Amygdala (tissue), 56 donors: Measurements from ENCODE around the gene PLXNA4.
A peak's percentile ranks its signal among the peaks of the same experiment; 100 is the strongest.
"Not testable (repeated sequence)": the region's sequence is repeated elsewhere in the genome, so short reads cannot be mapped to it uniquely, and the experiment has no call there.

ENCODE experiments used
- DNase-seq, 56 donors: peaks; one replicate each; lab custom pipeline; 2025; lab: John Stamatoyannopoulos, UW

Gene PLXNA4

GRCh38 chr7:132575982-132576720, at the start of gene PLXNA4:
Gene PLXNA4 (minus strand): TSS chr7:132576470. CDS start chr7:132508693, 67,777 bp downstream.
- peak in 11 of 56 donors; percentile 4 to 44 (median 15) for DNase-seq

GRCh38 chr7:132625651-132626050, 49.4 kb upstream of the PLXNA4 start:
- no peak for DNase-seq

- no peak for DNase-seq
Observed at GRCh38 chr7:132622081-132622480, 45.8 kb upstream of the PLXNA4 start.

- no peak for DNase-seq
Observed at GRCh38 chr7:132619967-132620366, 43.7 kb upstream of the PLXNA4 start.

GRCh38 chr7:132618956-132619305, 42.7 kb upstream of the PLXNA4 start:
- DNase-seq: no peak

GRCh38 chr7:132618271-132618955, 42.1 kb upstream of the PLXNA4 start:
- DNase-seq: no peak

- peak in 19 of 56 donors; percentile 3 to 25 (median 10) for DNase-seq
Observed at GRCh38 chr7:132614428-132615318, 38.4 kb upstream of the PLXNA4 start.

- DNase-seq: no peak
Observed at GRCh38 chr7:132613737-132614136, 37.5 kb upstream of the PLXNA4 start.

- no peak for DNase-seq
Observed at GRCh38 chr7:132610995-132611394, 34.7 kb upstream of the PLXNA4 start.

GRCh38 chr7:132609906-132610520, 33.7 kb upstream of the PLXNA4 start:
- DNase-seq: peak in 1 of 56 donors; percentile 4

- no peak for DNase-seq
Observed at GRCh38 chr7:132609222-132609621, 33.0 kb upstream of the PLXNA4 start.

GRCh38 chr7:132608523-132608922, 32.3 kb upstream of the PLXNA4 start:
- peak in 1 of 56 donors; percentile 19 for DNase-seq

- no peak for DNase-seq
Observed at GRCh38 chr7:132607656-132608055, 31.4 kb upstream of the PLXNA4 start.

GRCh38 chr7:132604121-132604520, 27.9 kb upstream of the PLXNA4 start:
- DNase-seq: no peak

GRCh38 chr7:132603220-132603833, 27.1 kb upstream of the PLXNA4 start:
- no peak for DNase-seq

GRCh38 chr7:132601783-132602182, 25.5 kb upstream of the PLXNA4 start:
- DNase-seq: no peak

- no peak for DNase-seq
Observed at GRCh38 chr7:132596588-132596987, 20.3 kb upstream of the PLXNA4 start.

- not testable (repeated sequence) for DNase-seq
Observed at GRCh38 chr7:132594741-132595140, 18.5 kb upstream of the PLXNA4 start.

- DNase-seq: peak in 2 of 56 donors; percentile 13 to 36
Observed at GRCh38 chr7:132592936-132593335, 16.7 kb upstream of the PLXNA4 start.
